WTC11 (cell line): ENCODE data around the gene TRRAP.

Experiments
- MAX ChIP-seq: sonication (generic); formaldehyde crosslinking; IDR thresholded peaks from 2 replicates; pipeline ENCODE4 v1.8.0; 2022; ENCODE audit warnings: mild to moderate bottlenecking, missing genetic modification reagents
- ZBTB21 ChIP-seq: sonication (generic); formaldehyde crosslinking; IDR thresholded peaks from 2 replicates; pipeline ENCODE4 v1.8.1; 2023; ENCODE audit warnings: mild to moderate bottlenecking, missing genetic modification reagents, borderline replicate concordance
- TF ChIP-seq, protein P1 (sequence below): sonication (generic); formaldehyde crosslinking; IDR thresholded peaks from 2 replicates; pipeline ENCODE4 v1.8.1; 2022; ENCODE audit warnings: mild to moderate bottlenecking, missing genetic modification reagents, moderate library complexity, borderline replicate concordance

DNA sequence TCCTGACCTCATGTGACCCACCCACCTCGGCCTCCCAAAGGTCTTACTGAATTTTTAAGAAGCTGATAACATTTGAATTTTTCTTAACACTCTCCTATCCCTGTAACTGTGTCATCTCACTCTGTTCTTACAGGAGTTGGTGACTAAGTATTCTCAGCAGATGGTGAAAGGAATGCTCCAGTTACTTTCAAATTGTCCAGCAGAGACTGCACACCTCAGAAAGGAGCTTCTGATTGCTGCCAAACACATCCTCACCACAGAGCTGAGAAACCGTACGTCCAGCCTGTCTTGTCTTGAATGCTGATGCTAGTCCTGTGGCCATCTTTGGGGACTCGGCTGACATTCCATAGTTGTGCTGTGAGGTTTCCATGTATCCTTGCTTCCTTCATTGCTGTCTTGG is 24.9 kb downstream of the TRRAP start:
- TF ChIP-seq ZBTB21: no peak
- TF ChIP-seq, protein P1, sequence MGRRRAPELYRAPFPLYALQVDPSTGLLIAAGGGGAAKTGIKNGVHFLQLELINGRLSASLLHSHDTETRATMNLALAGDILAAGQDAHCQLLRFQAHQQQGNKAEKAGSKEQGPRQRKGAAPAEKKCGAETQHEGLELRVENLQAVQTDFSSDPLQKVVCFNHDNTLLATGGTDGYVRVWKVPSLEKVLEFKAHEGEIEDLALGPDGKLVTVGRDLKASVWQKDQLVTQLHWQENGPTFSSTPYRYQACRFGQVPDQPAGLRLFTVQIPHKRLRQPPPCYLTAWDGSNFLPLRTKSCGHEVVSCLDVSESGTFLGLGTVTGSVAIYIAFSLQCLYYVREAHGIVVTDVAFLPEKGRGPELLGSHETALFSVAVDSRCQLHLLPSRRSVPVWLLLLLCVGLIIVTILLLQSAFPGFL (CRISPR knock-in tag): no peak
- no peak for TF ChIP-seq MAX (CRISPR knock-in tag)
